Measurements from ENCODE around the gene BMPR2. TPM values are rescaled to one million over a fixed set of nuclear protein-coding genes. Genes with fewer than 3 reads are reported as not detected.

BMPR2 gene
- total and polyA plus RNA-seq, 2 of the 8 experiments (the other 6 are each of a cell fraction or from before 2014, with no cell fraction given): 5.5 to 19.8 TPM

- Histone ChIP-seq H3K4me2 (ENCODE audit: insufficient read depth in 1 of 2, low read depth in 2 of 2, low read length in 2 of 2) (no peak overlapping the region), H3K27ac (ENCODE audit: low read depth, low read length) (no peak overlapping the region), H2BK15ac (ENCODE audit: low read length) (no peak overlapping the region), H3K4me3 (ENCODE audit: extremely low read depth in 1 of 4, insufficient read depth in 2 of 4, low read depth in 3 of 4, low read length in 4 of 4) (no peak overlapping the region), H4K8ac (ENCODE audit: extremely low read depth, insufficient read depth, low read length) (no peak overlapping the region), H4K20me1 (replicated peaks in 1 of 2; ENCODE audit: control insufficient read depth in 1 of 2, insufficient read depth in 2 of 2, low read length in 2 of 2) (no peaks in the 10 kb centered on the region), H3K79me2 (ENCODE audit: control insufficient read depth in 1 of 2, insufficient read depth in 2 of 2, low read length in 2 of 2) (no peaks in the 10 kb centered on the region), H3K9ac (replicated peaks in 1 of 4; ENCODE audit: extremely low read depth in 1 of 4, low read depth in 3 of 4, low read length in 3 of 4) (no peak overlapping the region), H3K27me3 (replicated peaks in 1 of 4; ENCODE audit: control insufficient read depth in 3 of 4, extremely low read depth in 1 of 4, insufficient read depth in 3 of 4, low read length in 3 of 4) (no peaks in the 10 kb centered on the region), H2AK5ac (ENCODE audit: low read depth, low read length) (no peak overlapping the region), H3K9me3 (ENCODE audit: insufficient read depth in 2 of 2, low read depth in 1 of 2, low read length in 1 of 2) (no peaks in the 10 kb centered on the region), H3K23ac (ENCODE audit: insufficient read length) (no peak overlapping the region), H2BK120ac (replicated peaks; ENCODE audit: low read depth, low read length) (no peak overlapping the region), H3K14ac (ENCODE audit: insufficient read length) (no peak overlapping the region), H4K5ac (ENCODE audit: insufficient read length, low read depth, low read length) (no peak overlapping the region), H2BK20ac (ENCODE audit: low read length) (no peak overlapping the region), H3K56ac (replicated peaks; ENCODE audit: insufficient read length, low read depth, low read length) (no peak overlapping the region), H4K91ac (replicated peaks; ENCODE audit: insufficient read length, low read length) (no peak overlapping the region), H2AFZ (ENCODE audit: low read length) (no peak overlapping the region), H3K79me1 (ENCODE audit: low read depth, low read length) (no peaks in the 10 kb centered on the region), H3K18ac (ENCODE audit: extremely low read depth, low read length) (no peak overlapping the region), H2BK5ac (ENCODE audit: low read depth, low read length) (no peak overlapping the region), H3K4ac (replicated peaks; ENCODE audit: insufficient read length, low read depth, low read length) (no peak overlapping the region), H3K4me1 (replicated peaks in 1 of 4; ENCODE audit: control insufficient read depth in 3 of 4, insufficient read depth in 4 of 4, low read length in 3 of 4) (no peaks in the 10 kb centered on the region), H2BK12ac (ENCODE audit: low read depth, low read length) (no peak overlapping the region), H3K36me3 (ENCODE audit: control insufficient read depth in 2 of 4, insufficient read depth in 4 of 4, low read length in 3 of 4) (no peaks in the 10 kb centered on the region), H3K23me2 (ENCODE audit: low read depth, low read length) (no peaks in the 10 kb centered on the region)
- DNase-seq (ENCODE audit: low read depth in 1 of 2, low spot score in 2 of 2): no peak
- WGBS, 2 experiments (ENCODE audit: extremely low coverage in 1 of 2, insufficient coverage in 1 of 2, insufficient read length in 1 of 2, insufficient replicate concordance in 2 of 2, low coverage in 1 of 2, low lambda C conversion rate in 2 of 2, missing lambda C conversion rate in 1 of 2): 84% methylated on average over 3 of the region's 3 CpGs; no CpG with 5 or more reads in 1 of the 2 experiments
- POLR2A ChIA-PET (ENCODE audit: partially characterized antibody): no interaction called here
- CTCF ChIA-PET (ENCODE audit: partially characterized antibody): interaction anchor here (0.8 kb wide), 1 partner anchor 261 kb away, joined by 3 read pairs; no protein-coding TSS in a partner anchor
- FAIRE-seq: no peak
- TF ChIP-seq CREB1 (IDR thresholded peaks at IDR 0.05) (no peak), TAF1 (IDR thresholded peaks at IDR 0.05; ENCODE audit: low read depth, low read length) (no peak), JUND (IDR thresholded peaks at IDR 0.05; ENCODE audit: low read length) (no peak), FOSL1 (IDR thresholded peaks at IDR 0.05; ENCODE audit: insufficient read depth, low read depth, low read length) (no peak), RFX5 (IDR thresholded peaks at IDR 0.05; ENCODE audit: borderline replicate concordance, low read depth, low read length) (no peak), BRCA1 (IDR thresholded peaks at IDR 0.05; ENCODE audit: low read depth, low read length) (no peak), CTBP2 (IDR thresholded peaks at IDR 0.05; ENCODE audit: borderline replicate concordance, insufficient read depth, insufficient read length, low read length) (no peak), KDM1A (IDR thresholded peaks at IDR 0.05; ENCODE audit: borderline replicate concordance, low read length) (no peak), TEAD4 (IDR thresholded peaks at IDR 0.05; ENCODE audit: low read depth, low read length) (no peak), BCL11A (IDR thresholded peaks at IDR 0.05; ENCODE audit: low read depth in 2 of 2, low read length in 2 of 2) (no peak), RXRA (IDR thresholded peaks at IDR 0.05; ENCODE audit: insufficient read depth, low read depth, low read length) (no peak), KDM5A (IDR thresholded peaks at IDR 0.05; ENCODE audit: low read length) (no peak)
- TF ChIP-seq, protein P1, sequence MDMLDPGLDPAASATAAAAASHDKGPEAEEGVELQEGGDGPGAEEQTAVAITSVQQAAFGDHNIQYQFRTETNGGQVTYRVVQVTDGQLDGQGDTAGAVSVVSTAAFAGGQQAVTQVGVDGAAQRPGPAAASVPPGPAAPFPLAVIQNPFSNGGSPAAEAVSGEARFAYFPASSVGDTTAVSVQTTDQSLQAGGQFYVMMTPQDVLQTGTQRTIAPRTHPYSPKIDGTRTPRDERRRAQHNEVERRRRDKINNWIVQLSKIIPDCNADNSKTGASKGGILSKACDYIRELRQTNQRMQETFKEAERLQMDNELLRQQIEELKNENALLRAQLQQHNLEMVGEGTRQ (IDR thresholded peaks at IDR 0.05; ENCODE audit: low read length): no peak
Observed at GRCh38 chr2:202609381-202610145, 233.4 kb downstream of the BMPR2 start.
